Activated CD8-positive, alpha-beta memory T cell treated with anti-CD3 and anti-CD28 coated beads, Interleukin-2, amount 50 U/mL, for 48 hours (primary cell): ENCODE data around the gene ALDH1L2.

ENCODE experiments used
- DNase-seq: peaks from one replicate; pipeline ENCODE4 v3.0.0-alpha.2; 2020

ALDH1L2 gene

GRCh38 chr12:104975587-104976343 lies 108.5 kb downstream of the ALDH1L2 start:
- DNase-seq = no peak

GRCh38 chr12:104974626-104975290 lies 109.5 kb downstream of the ALDH1L2 start:
- DNase-seq = no peak

GRCh38 chr12:104973250-104973649 lies 111.0 kb downstream of the ALDH1L2 start:
- DNase-seq = no peak

- no peak for DNase-seq
These were observed 113.0 kb downstream of the ALDH1L2 start for GRCh38 chr12:104971306-104971705.
